Measurements from ENCODE around the gene BRD7.

The BRD7 gene

DNA sequence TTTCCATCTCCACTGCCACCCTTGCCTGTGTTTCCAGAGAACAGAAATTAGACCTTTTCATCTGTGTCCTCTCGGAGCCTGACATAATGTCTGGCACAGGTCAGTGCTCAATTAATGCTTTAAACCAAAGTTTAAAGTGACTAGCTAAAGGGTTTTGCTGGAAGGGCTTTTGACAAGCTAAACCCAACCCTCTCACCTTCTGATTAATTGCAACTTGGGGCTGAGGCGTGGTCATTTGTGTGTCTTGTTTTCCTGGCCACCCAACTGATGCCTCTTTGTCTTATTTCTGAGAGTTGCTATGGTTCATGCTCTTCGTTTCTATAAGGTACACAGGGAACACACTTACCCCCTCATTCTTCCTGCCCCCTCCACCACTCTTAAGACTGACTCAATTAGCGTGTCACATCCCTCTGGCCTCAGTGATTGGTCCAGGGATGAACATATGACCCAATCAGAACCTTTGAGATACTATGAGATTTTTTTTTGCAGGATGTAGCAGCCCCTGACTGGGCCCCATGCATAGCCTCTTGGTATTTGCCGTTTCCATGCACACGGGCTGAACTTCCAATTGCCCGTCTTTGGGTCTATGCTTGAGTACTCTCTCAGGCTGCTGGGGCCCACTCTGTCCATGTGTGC is 15.8 kb upstream of the BRD7 start:
- H3K36me3 ChIP-seq (replicated peaks in 1 of 2; ENCODE audit: control insufficient read depth in 2 of 2, insufficient read depth in 2 of 2, low read length in 2 of 2) = no peaks in the 10 kb centered on the region
- no peak for DNase-seq (ENCODE audit: low spot score)
- H3K4me2 ChIP-seq (ENCODE audit: insufficient read depth, low read length, poor library complexity, severe bottlenecking) = no peak overlapping the region
- H3K4me3 ChIP-seq (ENCODE audit: low read length in 2 of 2) = no peak overlapping the region
- no peak overlapping the region for H2BK15ac ChIP-seq (ENCODE audit: low read length)
- no peak overlapping the region for H2AK5ac ChIP-seq (ENCODE audit: low read depth, low read length)
- H3K27ac ChIP-seq (replicated peaks; ENCODE audit: low read length) = no peak overlapping the region
- H3K18ac ChIP-seq (ENCODE audit: low read length) = no peak overlapping the region
- no peak overlapping the region for H3K9ac ChIP-seq (ENCODE audit: low read depth, low read length, poor library complexity)
- no peak overlapping the region for H3K23ac ChIP-seq (ENCODE audit: low read depth, low read length, poor library complexity)
- peak overlapping the region; percentile 55 for H2AFZ ChIP-seq (ENCODE audit: low read length)
- no peak overlapping the region for H2BK12ac ChIP-seq (ENCODE audit: low read length)
- H3K4ac ChIP-seq (ENCODE audit: low read length) = no peak overlapping the region
- H3K14ac ChIP-seq (ENCODE audit: low read length) = no peak overlapping the region
- no peaks in the 10 kb centered on the region for H3K27me3 ChIP-seq (ENCODE audit: control insufficient read depth in 3 of 3, insufficient read depth in 3 of 3, low read depth in 1 of 3, low read length in 3 of 3)
- H3K79me1 ChIP-seq (ENCODE audit: low read depth, low read length) = no peaks in the 10 kb centered on the region
- H3K9me3 ChIP-seq (replicated peaks in 1 of 2; ENCODE audit: control insufficient read depth in 2 of 2, insufficient read depth in 1 of 2, low read depth in 1 of 2, low read length in 2 of 2) = no peaks in the 10 kb centered on the region
- H4K91ac ChIP-seq (ENCODE audit: low read depth, low read length, poor library complexity) = no peak overlapping the region
- H2BK5ac ChIP-seq (ENCODE audit: low read length) = no peak overlapping the region
- H2BK120ac ChIP-seq (ENCODE audit: low read depth, low read length) = no peak overlapping the region
- H4K8ac ChIP-seq (ENCODE audit: low read depth, low read length) = no peak overlapping the region
- no CpG with 5 or more reads among the region's 7 CpGs for WGBS, 2 donors (ENCODE audit: extremely low coverage in 2 of 2, insufficient read length in 2 of 2, insufficient replicate concordance in 1 of 2)
- peaks cover 0 to 13% of the 10 kb centered on the region in 2 donors for H3K4me1 ChIP-seq (ENCODE audit: control insufficient read depth in 2 of 2, insufficient read depth in 1 of 2, low read depth in 1 of 2, low read length in 2 of 2)

DNA sequence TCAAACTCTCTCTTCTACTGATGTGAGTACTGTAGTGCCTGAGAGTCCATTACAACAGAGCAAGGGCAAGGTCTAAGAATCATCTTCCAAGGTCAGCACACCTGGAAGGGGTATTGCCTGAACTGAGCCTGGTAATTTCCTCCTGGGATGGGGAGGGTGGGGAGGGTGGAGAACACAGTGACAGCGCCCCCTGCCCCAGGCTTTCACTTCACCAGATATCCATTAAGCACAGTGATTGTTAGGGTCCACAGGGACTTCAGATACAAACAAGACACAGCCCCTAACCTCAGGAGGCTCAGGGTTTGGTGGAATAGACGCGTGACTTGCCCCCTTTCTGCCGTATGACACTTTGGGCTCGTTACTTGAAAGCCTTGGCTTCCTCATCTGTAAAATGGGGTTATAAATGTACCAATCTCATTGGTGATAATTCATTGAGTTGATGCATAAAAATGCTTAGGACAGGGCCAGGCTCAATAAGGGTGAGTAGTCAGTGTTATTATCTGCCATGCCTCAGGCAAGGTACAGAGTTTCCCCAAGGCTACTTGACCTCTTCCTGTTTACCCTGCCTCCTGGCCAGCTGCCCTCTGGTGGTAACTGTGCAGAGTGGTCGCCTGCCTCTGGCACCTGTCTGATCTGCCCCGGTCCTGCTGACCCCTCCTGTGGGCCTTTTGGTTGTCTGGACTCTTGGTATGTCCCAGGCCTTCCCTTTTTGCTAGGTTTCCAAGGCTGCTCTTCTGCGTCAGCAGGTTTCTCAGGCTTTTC is 13.1 kb upstream of the BRD7 start:
- Histone ChIP-seq H3K27me3 (ENCODE audit: control insufficient read depth in 3 of 3, insufficient read depth in 3 of 3, low read depth in 1 of 3, low read length in 3 of 3) (no peaks in the 10 kb centered on the region), H2BK15ac (ENCODE audit: low read length) (no peak overlapping the region), H2BK12ac (ENCODE audit: low read length) (no peak overlapping the region), H3K23ac (ENCODE audit: low read depth, low read length, poor library complexity) (no peak overlapping the region), H3K4ac (ENCODE audit: low read length) (no peak overlapping the region), H2BK5ac (ENCODE audit: low read length) (no peak overlapping the region), H3K9ac (ENCODE audit: low read depth, low read length, poor library complexity) (no peak overlapping the region), H3K4me1 (ENCODE audit: control insufficient read depth in 2 of 2, insufficient read depth in 1 of 2, low read depth in 1 of 2, low read length in 2 of 2) (peaks cover 0 to 13% of the 10 kb centered on the region in 2 donors), H3K27ac (replicated peaks; ENCODE audit: low read length) (no peak overlapping the region), H3K9me3 (replicated peaks in 1 of 2; ENCODE audit: control insufficient read depth in 2 of 2, insufficient read depth in 1 of 2, low read depth in 1 of 2, low read length in 2 of 2) (no peaks in the 10 kb centered on the region), H2AFZ (ENCODE audit: low read length) (no peak overlapping the region), H3K18ac (ENCODE audit: low read length) (no peak overlapping the region), H3K4me2 (ENCODE audit: insufficient read depth, low read length, poor library complexity, severe bottlenecking) (no peak overlapping the region), H2AK5ac (ENCODE audit: low read depth, low read length) (no peak overlapping the region), H3K4me3 (ENCODE audit: low read length in 2 of 2) (no peak overlapping the region), H3K14ac (ENCODE audit: low read length) (no peak overlapping the region), H4K91ac (ENCODE audit: low read depth, low read length, poor library complexity) (no peak overlapping the region), H3K36me3 (replicated peaks in 1 of 2; ENCODE audit: control insufficient read depth in 2 of 2, insufficient read depth in 2 of 2, low read length in 2 of 2) (no peaks in the 10 kb centered on the region), H3K79me1 (ENCODE audit: low read depth, low read length) (no peaks in the 10 kb centered on the region), H4K8ac (ENCODE audit: low read depth, low read length) (no peak overlapping the region), H2BK120ac (ENCODE audit: low read depth, low read length) (no peak overlapping the region)
- no CpG with 5 or more reads among the region's 8 CpGs for WGBS, 2 donors (ENCODE audit: extremely low coverage in 2 of 2, insufficient read length in 2 of 2, insufficient replicate concordance in 1 of 2)
- DNase-seq (ENCODE audit: low spot score) = no peak

DNA sequence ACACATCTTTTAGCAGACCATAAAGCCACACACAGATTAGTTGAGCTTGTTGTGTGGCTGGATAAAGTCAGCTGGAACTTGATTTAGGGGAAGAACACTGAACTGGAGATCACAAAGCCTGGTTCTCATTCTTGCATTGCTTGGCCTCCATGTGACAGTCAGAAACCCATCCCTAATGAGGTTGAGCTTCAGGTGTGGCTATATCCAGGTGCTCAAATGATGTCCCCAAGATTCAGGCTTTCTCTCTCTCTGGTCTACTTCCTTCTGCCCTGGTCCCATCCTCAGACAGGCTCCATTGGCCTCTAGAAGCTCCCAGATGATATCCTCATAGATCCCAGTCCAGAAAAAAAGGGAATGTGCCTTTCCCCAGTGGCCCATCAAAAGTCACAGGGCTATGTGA is 9.6 kb upstream of the BRD7 start:
- no peak overlapping the region for H2AFZ ChIP-seq (ENCODE audit: low read length)
- no peaks in the 10 kb centered on the region for H3K36me3 ChIP-seq (replicated peaks in 1 of 2; ENCODE audit: control insufficient read depth in 2 of 2, insufficient read depth in 2 of 2, low read length in 2 of 2)
- no peak overlapping the region for H3K27ac ChIP-seq (replicated peaks; ENCODE audit: low read length)
- no peak overlapping the region for H3K18ac ChIP-seq (ENCODE audit: low read length)
- no peaks in the 10 kb centered on the region for H3K79me1 ChIP-seq (ENCODE audit: low read depth, low read length)
- H4K8ac ChIP-seq (ENCODE audit: low read depth, low read length) = no peak overlapping the region
- no peak overlapping the region for H2BK120ac ChIP-seq (ENCODE audit: low read depth, low read length)
- no peak overlapping the region for H3K9ac ChIP-seq (ENCODE audit: low read depth, low read length, poor library complexity)
- no peak overlapping the region for H3K14ac ChIP-seq (ENCODE audit: low read length)
- no peaks in the 10 kb centered on the region for H3K9me3 ChIP-seq (replicated peaks in 1 of 2; ENCODE audit: control insufficient read depth in 2 of 2, insufficient read depth in 1 of 2, low read depth in 1 of 2, low read length in 2 of 2)
- no peak overlapping the region for H2BK12ac ChIP-seq (ENCODE audit: low read length)
- no peak overlapping the region for H3K4me3 ChIP-seq (ENCODE audit: low read length in 2 of 2)
- no peak overlapping the region for H3K23ac ChIP-seq (ENCODE audit: low read depth, low read length, poor library complexity)
- H4K91ac ChIP-seq (ENCODE audit: low read depth, low read length, poor library complexity) = no peak overlapping the region
- H3K4me2 ChIP-seq (ENCODE audit: insufficient read depth, low read length, poor library complexity, severe bottlenecking) = no peak overlapping the region
- no peak overlapping the region for H2BK5ac ChIP-seq (ENCODE audit: low read length)
- no peaks in the 10 kb centered on the region for H3K27me3 ChIP-seq (ENCODE audit: control insufficient read depth in 3 of 3, insufficient read depth in 3 of 3, low read depth in 1 of 3, low read length in 3 of 3)
- DNase-seq (ENCODE audit: low spot score) = no peak
- no peak overlapping the region for H2AK5ac ChIP-seq (ENCODE audit: low read depth, low read length)
- no peaks in the 10 kb centered on the region for H3K4me1 ChIP-seq (ENCODE audit: control insufficient read depth in 2 of 2, insufficient read depth in 1 of 2, low read depth in 1 of 2, low read length in 2 of 2)
- H3K4ac ChIP-seq (ENCODE audit: low read length) = no peak overlapping the region
- H2BK15ac ChIP-seq (ENCODE audit: low read length) = no peak overlapping the region

DNA sequence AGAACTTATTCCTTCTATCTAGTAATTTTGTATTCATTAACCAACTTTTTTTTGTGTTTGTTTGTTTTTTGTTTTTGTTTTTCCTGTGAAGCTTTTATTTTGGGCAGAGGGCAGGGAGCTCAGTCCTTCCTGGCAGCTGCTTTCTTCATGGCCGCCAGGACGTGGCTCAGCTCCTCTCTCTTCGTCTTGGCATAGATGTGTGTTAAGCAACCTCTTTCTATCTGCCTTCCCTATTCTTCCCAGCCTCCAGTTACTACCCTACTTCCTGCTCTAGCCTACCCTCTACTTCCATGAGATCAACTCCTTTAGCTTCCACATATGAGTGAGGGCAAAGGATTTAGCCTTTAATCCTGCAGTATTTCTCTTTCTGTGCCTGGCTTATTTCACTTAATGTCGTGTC is 8.2 kb upstream of the BRD7 start:
- no CpG with 5 or more reads among the region's 4 CpGs for WGBS, 2 donors (ENCODE audit: extremely low coverage in 2 of 2, insufficient read length in 2 of 2, insufficient replicate concordance in 1 of 2)
- no peaks in the 10 kb centered on the region for H3K9me3 ChIP-seq (replicated peaks in 1 of 2; ENCODE audit: control insufficient read depth in 2 of 2, insufficient read depth in 1 of 2, low read depth in 1 of 2, low read length in 2 of 2)
- no peak overlapping the region for H3K4me3 ChIP-seq (ENCODE audit: low read length in 2 of 2)
- H2BK5ac ChIP-seq (ENCODE audit: low read length) = no peak overlapping the region
- H3K23ac ChIP-seq (ENCODE audit: low read depth, low read length, poor library complexity) = no peak overlapping the region
- H2AFZ ChIP-seq (ENCODE audit: low read length) = no peak overlapping the region
- no peak overlapping the region for H3K9ac ChIP-seq (ENCODE audit: low read depth, low read length, poor library complexity)
- H3K4me1 ChIP-seq (ENCODE audit: control insufficient read depth in 2 of 2, insufficient read depth in 1 of 2, low read depth in 1 of 2, low read length in 2 of 2) = peaks cover 0 to 3% of the 10 kb centered on the region in 2 donors
- no peak overlapping the region for H2BK120ac ChIP-seq (ENCODE audit: low read depth, low read length)
- no peak overlapping the region for H2AK5ac ChIP-seq (ENCODE audit: low read depth, low read length)
- no peak overlapping the region for H3K4me2 ChIP-seq (ENCODE audit: insufficient read depth, low read length, poor library complexity, severe bottlenecking)
- no peak overlapping the region for H3K27ac ChIP-seq (replicated peaks; ENCODE audit: low read length)
- no peak overlapping the region for H4K91ac ChIP-seq (ENCODE audit: low read depth, low read length, poor library complexity)
- no peak overlapping the region for H4K8ac ChIP-seq (ENCODE audit: low read depth, low read length)
- H2BK15ac ChIP-seq (ENCODE audit: low read length) = no peak overlapping the region
- DNase-seq (ENCODE audit: low spot score) = no peak
- H3K36me3 ChIP-seq (replicated peaks in 1 of 2; ENCODE audit: control insufficient read depth in 2 of 2, insufficient read depth in 2 of 2, low read length in 2 of 2) = no peaks in the 10 kb centered on the region
- H3K18ac ChIP-seq (ENCODE audit: low read length) = no peak overlapping the region
- no peak overlapping the region for H3K4ac ChIP-seq (ENCODE audit: low read length)
- no peaks in the 10 kb centered on the region for H3K79me1 ChIP-seq (ENCODE audit: low read depth, low read length)
- no peaks in the 10 kb centered on the region for H3K27me3 ChIP-seq (ENCODE audit: control insufficient read depth in 3 of 3, insufficient read depth in 3 of 3, low read depth in 1 of 3, low read length in 3 of 3)
- no peak overlapping the region for H3K14ac ChIP-seq (ENCODE audit: low read length)
- no peak overlapping the region for H2BK12ac ChIP-seq (ENCODE audit: low read length)
